Activated CD4-positive, alpha-beta T cell treated with anti-CD3 and anti-CD28 coated beads, Interleukin-2, amount 10 ng/mL, durations not matched to agents 24 days and 14 days (primary cell): ENCODE measurements around the gene PAGR1. TPM values are rescaled to one million over a fixed set of nuclear protein-coding genes. Genes with fewer than 3 reads are reported as not detected.
A peak's percentile ranks its signal among the peaks of the same experiment; 100 is the strongest.
"Not testable (repeated sequence)": the region's sequence is repeated elsewhere in the genome, so short reads cannot be mapped to it uniquely, and the experiment has no call there.

Experiments used
- DNase-seq: peaks from one replicate; pipeline ENCODE4 v3.0.0; 2022
- H3K27ac Mint-ChIP-seq: one replicate; pipeline ENCODE4 v1.8.0; 2022; ENCODE audit warnings: mild to moderate bottlenecking, mixed read lengths
- H3K27me3 Mint-ChIP-seq: one replicate; pipeline ENCODE4 v1.8.0; 2022; ENCODE audit warnings: mixed read lengths
- H3K36me3 Mint-ChIP-seq: one replicate; pipeline ENCODE4 v1.8.0; 2022; ENCODE audit warnings: low read depth, mild to moderate bottlenecking, mixed read lengths
- H3K4me1 Mint-ChIP-seq: one replicate; pipeline ENCODE4 v1.8.0; 2021; ENCODE audit warnings: mixed read lengths
- H3K4me3 Mint-ChIP-seq: one replicate; pipeline ENCODE4 v1.8.0; 2022; ENCODE audit warnings: mild to moderate bottlenecking, moderate library complexity, mixed read lengths
- H3K9me3 Mint-ChIP-seq: one replicate; pipeline ENCODE4 v1.8.0; 2021; ENCODE audit warnings: mixed read lengths
- intact Hi-C: fragments of 100-400 bp; cut with micrococcal nuclease; formaldehyde crosslinking; loops from one replicate; pipeline ENCODE4 v1.15.1; 2023
- total RNA-seq: library from RNA; stranded (reverse); gene quantifications from 2 replicates; pipeline ENCODE4 v1.2.3, GENCODE V29; 2022

The PAGR1 gene
- total RNA-seq, 1 donor from 2014 or later: 27.0 TPM

- Mint-ChIP-seq H3K4me1 (peaks cover 30% of the 10 kb centered on the region), H3K9me3 (no peaks in the 10 kb centered on the region), H3K36me3 (no peaks in the 10 kb centered on the region), H3K4me3 (peak overlapping the region; percentile 34), H3K27me3 (peaks cover 10% of the 10 kb centered on the region), H3K27ac (peak overlapping the region; percentile 21)
- intact Hi-C loops: no loop called here
- peak; percentile 92 for DNase-seq
These were observed 31.0 kb upstream of the PAGR1 start for GRCh38 chr16:29784901-29785500.

GRCh38 chr16:29787155-29787554 is 28.8 kb upstream of the PAGR1 start:
- DNase-seq, intact Hi-C loops: not testable (repeated sequence)

GRCh38 chr16:29789775-29790182 is 26.2 kb upstream of the PAGR1 start:
- Mint-ChIP-seq H3K27me3 (no peaks in the 10 kb centered on the region), H3K9me3 (no peaks in the 10 kb centered on the region), H3K4me3 (peak overlapping the region; percentile 99), H3K27ac (peak overlapping the region; percentile 95), H3K36me3 (peaks cover 25% of the 10 kb centered on the region), H3K4me1 (peaks cover 40% of the 10 kb centered on the region)
- intact Hi-C loops: loop anchor here (1.0 to 2.0 kb wide), 5 partner anchors 16 to 89 kb away; partner anchors contain the start of genes MVP and PAGR1
- no peak for DNase-seq

More at GRCh38 chr16:29787155-29787554, 28.8 kb upstream of the PAGR1 start:
- not testable (repeated sequence) for H3K36me3 Mint-ChIP-seq, H3K9me3 Mint-ChIP-seq, H3K27ac Mint-ChIP-seq, H3K4me3 Mint-ChIP-seq, H3K27me3 Mint-ChIP-seq
- peaks cover 32% of the 10 kb centered on the region for H3K4me1 Mint-ChIP-seq

- peak within 1 kb of the TSS; percentile 95 for H3K27ac Mint-ChIP-seq
- intact Hi-C loops: loop anchor here (1.0 to 2.0 kb wide), 5 partner anchors 15 to 90 kb away; partner anchors contain the start of genes MVP and PAGR1
- no peaks in the 10 kb centered on the region for H3K9me3 Mint-ChIP-seq
- DNase-seq: peak; percentile 100
- H3K4me1 Mint-ChIP-seq: peaks cover 38% of the 10 kb centered on the region
- peak within 1 kb of the TSS; percentile 99 for H3K4me3 Mint-ChIP-seq
- H3K36me3 Mint-ChIP-seq: peaks cover 28% of the 10 kb centered on the region
- H3K27me3 Mint-ChIP-seq: no peaks in the 10 kb centered on the region
These were observed 25.6 kb upstream of the PAGR1 start, which contains the start of gene KIF22 for GRCh38 chr16:29790183-29790948. KIF22 (plus strand) TSS chr16:29790751; CDS start chr16:29790760, 9 bp downstream.

- intact Hi-C loops: loop anchor here (1.0 to 2.0 kb wide), 5 partner anchors 14 to 90 kb away; partner anchors contain the start of genes MVP and PAGR1
- H3K27ac Mint-ChIP-seq: peak overlapping the region; percentile 95
- peaks cover 28% of the 10 kb centered on the region for H3K36me3 Mint-ChIP-seq
- peak overlapping the region; percentile 99 for H3K4me3 Mint-ChIP-seq
- H3K27me3 Mint-ChIP-seq: no peaks in the 10 kb centered on the region
- H3K4me1 Mint-ChIP-seq: peaks cover 37% of the 10 kb centered on the region
- DNase-seq: peak; percentile 74
- no peaks in the 10 kb centered on the region for H3K9me3 Mint-ChIP-seq
These were observed 24.8 kb upstream of the PAGR1 start for GRCh38 chr16:29790949-29791844.

GRCh38 chr16:29791845-29792807 is 23.8 kb upstream of the PAGR1 start:
- DNase-seq: no peak
- H3K4me1 Mint-ChIP-seq: peaks cover 37% of the 10 kb centered on the region
- H3K36me3 Mint-ChIP-seq: peaks cover 33% of the 10 kb centered on the region
- no peaks in the 10 kb centered on the region for H3K9me3 Mint-ChIP-seq
- no peaks in the 10 kb centered on the region for H3K27me3 Mint-ChIP-seq
- peak overlapping the region; percentile 99 for H3K4me3 Mint-ChIP-seq
- H3K27ac Mint-ChIP-seq: peak overlapping the region; percentile 95
- intact Hi-C loops: loop anchor here (2.0 kb wide), 2 partner anchors 53 to 91 kb away; no protein-coding TSS in a partner anchor

- DNase-seq, intact Hi-C loops, H3K9me3 Mint-ChIP-seq, H3K27me3 Mint-ChIP-seq: not testable (repeated sequence)
- Mint-ChIP-seq H3K4me1 (peaks cover 37% of the 10 kb centered on the region), H3K4me3 (peak overlapping the region; percentile 99), H3K36me3 (peaks cover 42% of the 10 kb centered on the region), H3K27ac (peak overlapping the region; percentile 63)
These were observed 22.8 kb upstream of the PAGR1 start for GRCh38 chr16:29793153-29793552.

- H3K4me3 Mint-ChIP-seq: no peak overlapping the region
- H3K27ac Mint-ChIP-seq: no peak overlapping the region
- intact Hi-C loops: no loop called here
- no peaks in the 10 kb centered on the region for H3K9me3 Mint-ChIP-seq
- DNase-seq: no peak
- H3K36me3 Mint-ChIP-seq: peaks cover 50% of the 10 kb centered on the region
- no peaks in the 10 kb centered on the region for H3K27me3 Mint-ChIP-seq
- peaks cover 34% of the 10 kb centered on the region for H3K4me1 Mint-ChIP-seq
These were observed 21.7 kb upstream of the PAGR1 start for GRCh38 chr16:29794231-29794710.

- Mint-ChIP-seq H3K4me1 (peaks cover 18% of the 10 kb centered on the region), H3K4me3 (no peak overlapping the region), H3K27me3 (no peaks in the 10 kb centered on the region), H3K27ac (no peak overlapping the region), H3K36me3 (peaks cover 58% of the 10 kb centered on the region), H3K9me3 (no peaks in the 10 kb centered on the region)
- intact Hi-C loops: loop anchor here (10.0 kb wide), 1 partner anchor 122 kb away; the partner anchor contains the start of gene KCTD13
- no peak for DNase-seq
These were observed 13.5 kb upstream of the PAGR1 start for GRCh38 chr16:29802416-29802935.

GRCh38 chr16:29804020-29804419 is 11.9 kb upstream of the PAGR1 start:
- H3K27me3 Mint-ChIP-seq: no peaks in the 10 kb centered on the region
- H3K9me3 Mint-ChIP-seq: no peaks in the 10 kb centered on the region
- no peak for DNase-seq
- peaks cover 59% of the 10 kb centered on the region for H3K36me3 Mint-ChIP-seq
- H3K4me1 Mint-ChIP-seq: peaks cover 31% of the 10 kb centered on the region
- peak overlapping the region; percentile 99 for H3K27ac Mint-ChIP-seq
- intact Hi-C loops: loop anchor here (10.0 kb wide), 1 partner anchor 121 kb away; the partner anchor contains the start of gene KCTD13
- H3K4me3 Mint-ChIP-seq: peak overlapping the region; percentile 96

GRCh38 chr16:29804455-29805231 is 11.3 kb upstream of the PAGR1 start:
- Mint-ChIP-seq H3K36me3 (peaks cover 58% of the 10 kb centered on the region), H3K4me3 (peak overlapping the region; percentile 96), H3K4me1 (peaks cover 33% of the 10 kb centered on the region), H3K27me3 (no peaks in the 10 kb centered on the region), H3K9me3 (no peaks in the 10 kb centered on the region), H3K27ac (peak overlapping the region; percentile 99)
- DNase-seq: peak; percentile 68
- intact Hi-C loops: loop anchor here (1.0 to 10.0 kb wide), 3 partner anchors 14 to 120 kb away; partner anchors contain the start of genes KCTD13 and KIF22
